Measurements from ENCODE around the gene GAD1.

The GAD1 gene

DNA sequence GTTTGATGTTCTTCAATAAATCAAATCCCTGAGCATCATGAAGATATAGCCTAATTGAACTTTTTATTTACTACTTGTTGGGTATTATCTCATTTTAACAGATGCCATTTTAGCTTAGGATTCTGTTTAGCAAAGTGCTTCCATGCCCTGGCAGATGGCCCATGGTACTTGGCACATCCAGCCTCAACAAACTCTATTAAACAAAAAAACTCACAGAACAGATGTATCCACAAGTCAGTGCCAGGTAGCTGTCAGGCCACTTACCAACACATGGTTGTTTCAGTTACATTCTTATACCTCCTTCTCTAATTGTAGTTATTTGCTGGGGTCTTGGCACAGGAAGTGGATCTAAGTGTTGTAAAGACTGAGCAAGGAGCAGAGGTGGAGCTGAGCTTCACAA, 29.6 kb downstream of the GAD1 start:
- no peak for DNase-seq

DNA sequence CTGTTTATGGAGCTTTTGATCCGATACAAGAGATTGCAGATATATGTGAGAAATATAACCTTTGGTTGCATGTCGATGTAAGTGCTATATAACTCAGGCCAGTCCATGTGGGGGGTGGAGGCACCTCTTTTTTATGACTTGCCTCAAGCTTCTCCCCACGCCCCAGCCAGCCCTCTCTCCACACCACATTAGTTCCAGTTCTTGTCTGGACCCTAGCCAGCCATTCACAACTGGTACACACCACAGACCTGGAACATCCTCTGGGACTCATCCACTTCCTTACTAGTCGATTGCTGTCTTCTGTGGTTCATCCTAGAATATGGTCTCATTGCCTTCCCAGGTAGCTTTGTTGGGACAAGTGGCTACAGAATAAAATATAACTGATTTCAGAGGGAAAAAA, 31.0 kb downstream of the GAD1 start:
- no peak for DNase-seq

DNA sequence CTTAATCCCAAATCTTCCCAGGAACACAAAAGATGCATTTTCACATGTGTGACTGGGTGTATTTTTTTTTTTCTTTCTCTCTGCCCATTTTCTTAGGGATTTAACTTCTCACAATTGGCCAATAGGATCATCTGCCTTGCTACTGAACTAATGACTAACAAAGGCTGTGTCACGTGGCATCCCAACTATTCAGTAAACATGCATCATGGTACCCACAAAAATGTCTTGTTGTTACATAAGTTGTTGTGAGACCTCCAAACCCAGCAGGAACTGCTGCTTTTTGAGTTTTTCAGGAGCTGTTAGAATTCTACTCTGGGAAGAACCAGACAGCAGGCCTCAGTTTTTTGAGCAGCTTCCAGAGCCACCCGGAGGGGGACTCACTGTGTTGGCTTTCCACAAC, 31.9 kb downstream of the GAD1 start:
- DNase-seq: no peak

DNA sequence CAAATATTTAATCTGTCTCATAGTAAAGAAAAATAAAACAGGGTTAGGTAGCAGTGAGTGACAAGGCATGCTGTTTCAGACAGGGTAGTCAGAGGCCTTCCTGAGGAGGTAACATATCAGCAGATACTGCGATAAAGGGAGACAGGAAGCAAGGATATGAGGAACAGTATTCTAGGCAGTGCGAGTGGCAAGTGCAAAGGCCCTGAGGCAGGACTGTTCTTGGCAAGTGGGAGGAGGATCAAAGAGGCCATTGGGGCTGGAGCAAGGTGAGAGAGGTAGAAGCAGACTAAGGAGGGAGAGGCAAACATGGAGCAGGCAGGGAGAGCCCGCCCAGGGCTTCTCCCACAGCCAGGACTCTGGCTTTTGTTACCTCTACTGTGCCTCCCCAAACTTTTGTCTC, 33.6 kb downstream of the GAD1 start:
- no peak for DNase-seq

DNA sequence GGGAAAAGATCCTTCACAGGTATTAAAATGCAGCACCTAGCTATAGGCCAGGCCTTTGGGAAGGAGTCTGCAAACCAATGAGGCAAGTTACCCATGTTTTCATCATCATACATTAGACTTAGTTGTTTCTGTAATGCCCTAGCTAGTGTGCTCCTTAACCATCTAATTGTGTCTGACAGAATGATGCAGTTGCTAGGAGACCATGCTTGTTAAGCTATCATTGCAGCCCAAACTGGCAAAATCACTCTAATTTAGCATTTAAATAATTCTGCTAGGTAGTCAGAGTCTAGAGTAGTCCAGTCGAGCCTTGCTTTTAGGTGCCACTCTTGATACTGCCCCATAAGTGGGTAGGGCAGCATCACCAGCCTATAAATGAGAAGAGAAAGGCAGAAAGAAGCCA, 34.9 kb downstream of the GAD1 start:
- no peak for DNase-seq

DNA sequence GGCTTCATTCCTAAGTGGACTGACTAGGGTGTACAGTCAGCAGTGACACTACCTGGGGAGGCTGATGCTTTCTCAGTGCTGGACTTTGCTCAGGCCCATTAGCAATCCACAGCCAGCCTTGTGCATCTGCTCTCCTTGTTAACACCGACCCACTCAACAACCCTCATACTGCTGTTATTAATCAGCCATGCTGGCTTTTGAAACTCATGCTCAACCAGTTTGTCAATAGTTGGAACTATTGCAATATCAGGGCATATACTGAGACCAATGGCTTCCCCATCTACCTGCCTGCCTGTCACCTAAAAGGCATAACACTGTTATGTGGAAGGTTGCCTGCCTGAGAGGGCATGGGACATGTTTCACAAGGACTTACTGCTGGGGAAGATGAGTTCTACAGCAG, 39.4 kb downstream of the GAD1 start:
- no peak for DNase-seq

DNA sequence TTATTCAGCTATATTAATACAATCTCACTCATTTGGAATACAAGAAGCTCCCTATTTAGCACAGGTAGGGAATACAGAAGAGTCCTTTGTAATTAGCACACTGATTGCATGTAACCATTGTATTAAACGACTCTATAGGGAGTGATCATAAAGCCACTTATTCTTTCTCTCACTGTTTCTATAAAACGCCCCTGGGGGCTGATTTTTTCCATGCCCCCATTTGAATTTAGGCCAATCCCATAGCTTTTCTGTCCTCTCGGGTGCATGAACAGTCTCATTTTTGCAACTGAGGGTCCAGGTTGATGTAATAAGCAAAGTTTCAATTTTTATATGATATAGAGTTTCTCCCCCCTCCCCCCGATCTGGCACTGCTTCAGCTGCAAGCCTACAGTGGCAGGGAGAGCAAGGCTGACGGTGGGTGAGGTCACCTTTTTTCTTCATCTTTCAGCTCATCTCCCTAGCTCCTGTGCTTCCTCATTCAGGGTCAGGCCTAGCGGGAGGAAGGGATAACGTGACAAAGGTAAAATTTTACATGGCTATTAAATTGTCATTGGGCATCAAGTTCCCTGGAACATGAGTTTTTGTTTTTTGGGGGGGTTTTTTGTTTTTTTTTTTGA, 45.7 kb downstream of the GAD1 start:
- no peak for DNase-seq

DNA sequence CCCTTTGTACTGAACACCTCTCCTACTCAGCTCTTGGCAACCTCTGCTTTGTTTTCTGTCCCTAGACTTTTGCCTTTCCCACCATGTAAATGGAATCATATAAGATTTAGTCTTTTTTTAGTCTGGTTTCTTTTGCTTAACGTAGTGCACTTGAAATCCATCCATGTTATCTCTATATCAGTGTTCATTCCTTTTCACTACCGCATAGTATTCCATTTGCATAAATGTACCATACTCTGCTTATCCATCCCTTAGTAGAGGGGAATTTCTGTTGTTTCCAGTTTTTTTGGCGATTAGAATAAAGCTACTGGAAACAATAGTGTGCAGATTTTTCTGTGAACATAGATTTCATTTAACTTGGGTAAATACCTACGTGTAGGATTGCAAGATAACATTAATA, 46.4 kb downstream of the GAD1 start:
- no peak for DNase-seq

DNA sequence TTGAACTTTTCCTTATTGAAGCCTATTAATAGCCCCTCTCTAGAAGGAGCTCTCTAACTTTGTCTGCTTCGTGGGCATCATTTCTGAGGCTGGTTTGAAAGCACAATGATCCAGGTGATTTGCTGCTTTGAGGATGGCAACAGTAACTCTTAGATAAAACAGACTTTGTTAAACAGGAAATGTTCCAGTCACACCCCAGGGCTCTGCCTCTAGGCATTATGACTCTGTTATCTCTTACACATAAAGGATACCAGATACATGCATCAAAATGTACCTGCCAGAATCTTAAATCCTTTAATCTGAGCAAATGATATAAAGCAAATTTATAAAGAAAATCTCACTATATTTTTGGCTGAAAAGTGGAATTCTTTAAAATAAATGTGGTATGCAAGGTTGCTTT, 52.3 kb downstream of the GAD1 start:
- DNase-seq: no peak

DNA sequence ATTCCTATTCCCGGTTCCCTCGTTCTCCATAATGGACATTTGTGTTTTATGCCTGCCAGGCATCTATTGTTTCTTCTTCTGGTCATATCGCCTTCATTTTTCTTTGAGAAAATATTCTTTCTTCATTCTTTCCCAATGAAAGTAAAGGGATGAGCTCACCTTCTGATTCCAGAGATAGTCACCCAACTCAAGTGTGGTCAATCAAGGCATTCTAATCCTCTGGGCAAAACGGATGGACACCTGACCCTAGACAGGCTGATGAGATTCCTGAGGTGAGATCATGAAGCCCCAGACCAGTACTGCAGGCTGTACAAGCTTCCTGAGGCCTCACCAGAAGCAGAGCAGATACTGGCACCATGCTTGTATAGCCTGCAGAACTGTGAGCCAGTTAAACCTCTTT, 52.8 kb downstream of the GAD1 start:
- DNase-seq: no peak

DNA sequence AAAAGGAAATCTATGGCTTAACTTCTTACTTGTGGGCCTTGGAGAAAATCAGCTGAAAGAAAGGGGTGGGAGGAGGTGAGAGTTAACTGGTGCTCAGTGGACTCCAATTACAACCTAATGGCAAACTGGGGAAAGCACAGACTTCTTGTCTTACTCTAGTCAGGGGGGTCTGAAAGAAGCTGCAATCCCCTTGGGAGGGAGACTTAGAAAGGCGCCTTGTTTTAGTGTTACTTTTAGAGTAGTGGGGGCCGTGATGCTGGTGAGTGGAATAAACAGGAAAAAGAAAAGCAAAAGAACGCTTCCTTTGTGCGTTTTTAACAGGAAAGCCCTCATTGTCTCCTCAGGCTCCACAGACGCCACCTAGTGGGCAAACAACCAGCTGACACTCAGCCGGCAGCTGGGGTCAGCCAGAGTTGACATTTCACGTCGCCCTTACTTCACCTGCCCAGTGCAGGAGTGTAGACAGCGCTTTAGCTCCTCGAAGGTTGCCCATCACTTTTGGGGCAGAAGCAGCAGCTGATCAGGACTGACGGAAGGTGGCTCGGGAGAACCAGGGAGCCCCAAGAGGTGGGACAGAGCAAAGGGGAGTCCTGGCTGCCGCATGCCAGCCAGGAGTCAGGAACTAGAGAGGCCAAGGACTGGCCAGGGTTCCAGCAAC, 56.5 kb downstream of the GAD1 start:
- peak; percentile 81 for DNase-seq

DNA sequence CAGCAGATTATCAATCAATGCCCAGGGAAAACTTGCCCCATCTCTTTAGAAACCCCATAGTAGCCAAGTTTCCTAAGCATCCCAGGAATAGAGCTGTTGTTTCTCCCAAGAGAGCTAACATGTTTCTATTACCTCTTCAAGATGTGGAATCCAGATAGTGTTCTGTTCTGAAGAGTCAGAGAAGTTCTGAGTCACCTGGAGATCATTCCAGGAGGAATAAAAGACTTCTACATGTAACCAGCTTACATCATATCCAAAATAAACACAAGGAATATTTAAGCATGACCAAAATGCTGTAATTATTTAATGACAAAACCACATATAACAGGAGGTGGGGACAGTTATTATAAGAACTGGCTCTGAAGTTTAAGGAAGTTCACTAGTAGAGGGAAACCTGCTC, 61.4 kb downstream of the GAD1 start:
- DNase-seq: no peak

DNA sequence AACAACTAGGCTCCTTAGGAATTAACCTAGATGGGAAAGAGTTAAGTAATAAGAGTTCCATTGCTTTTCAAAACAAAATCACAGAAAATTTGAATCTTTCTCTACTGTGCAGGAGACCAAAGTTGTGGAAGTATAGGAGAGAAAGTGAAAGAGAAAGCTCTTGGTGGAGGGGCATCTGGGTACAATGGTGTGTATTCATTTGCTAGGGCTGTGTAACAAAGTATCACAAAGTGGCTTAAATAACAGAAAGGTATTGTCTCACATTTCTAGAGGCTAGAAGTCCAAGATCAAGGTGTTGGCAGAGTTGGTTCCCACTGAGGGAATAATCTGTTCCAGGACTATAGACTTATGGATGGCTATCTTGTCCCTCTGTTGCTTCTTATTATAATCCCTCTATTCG, 61.8 kb downstream of the GAD1 start:
- no peak for DNase-seq

DNA sequence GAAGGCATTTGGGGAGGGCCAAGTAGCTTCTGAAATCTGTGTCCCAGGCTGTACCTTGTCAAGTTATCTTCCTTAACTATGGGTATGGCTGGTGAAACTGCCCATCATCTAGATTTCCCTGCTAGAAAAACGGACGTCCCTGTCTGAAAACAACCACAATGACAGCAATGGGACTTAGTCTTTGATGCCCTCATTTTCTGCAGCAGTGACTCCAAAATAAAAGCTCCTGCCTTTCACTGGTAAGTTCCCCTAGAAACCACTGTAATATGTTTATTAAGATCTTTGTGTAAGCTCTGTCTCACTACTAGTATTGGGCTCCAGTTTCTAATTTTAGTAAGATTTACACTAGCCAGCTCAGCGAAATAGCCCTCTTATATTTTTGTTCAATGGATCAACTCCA, 65.2 kb downstream of the GAD1 start:
- no peak for DNase-seq

DNA sequence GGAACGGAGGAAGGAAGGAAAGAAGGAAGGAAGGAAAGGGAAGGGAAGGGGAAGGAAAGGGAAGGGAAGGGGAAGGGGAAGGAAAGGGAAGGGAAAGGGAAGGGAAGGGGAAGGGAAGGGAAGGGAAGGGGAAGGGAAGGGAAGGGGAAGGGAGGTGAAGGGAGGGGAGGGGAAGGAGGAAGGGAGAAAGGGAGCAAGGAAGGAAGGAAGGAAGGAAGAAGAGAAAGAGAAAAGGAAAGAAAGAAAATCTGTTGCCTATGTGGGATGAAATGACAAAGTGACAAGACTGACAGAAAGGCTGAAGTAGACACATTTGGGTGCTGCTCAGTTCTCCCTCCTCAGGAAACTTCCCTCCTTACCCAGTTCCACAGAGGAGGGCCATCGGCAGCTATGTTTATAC, 66.1 kb downstream of the GAD1 start:
- no peak for DNase-seq

DNA sequence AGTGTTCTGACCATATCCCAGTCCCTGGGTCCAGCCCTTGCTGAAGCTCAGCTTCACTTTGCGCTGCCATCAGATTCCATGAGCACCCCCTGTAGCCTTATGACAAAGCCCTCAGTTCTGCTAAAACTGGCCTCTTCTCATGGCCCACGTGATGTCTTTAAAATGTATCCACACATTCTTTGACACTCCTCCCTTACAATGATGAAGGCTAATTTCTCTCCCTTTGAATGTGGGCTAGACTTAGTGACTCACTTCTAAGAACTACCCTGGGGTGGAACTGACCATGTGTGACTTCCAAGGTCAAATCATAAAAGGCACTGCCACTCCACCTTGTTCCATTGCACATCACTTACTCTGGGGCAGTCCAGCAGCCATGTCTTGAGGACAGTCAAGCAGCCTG, 67.0 kb downstream of the GAD1 start:
- DNase-seq: no peak

DNA sequence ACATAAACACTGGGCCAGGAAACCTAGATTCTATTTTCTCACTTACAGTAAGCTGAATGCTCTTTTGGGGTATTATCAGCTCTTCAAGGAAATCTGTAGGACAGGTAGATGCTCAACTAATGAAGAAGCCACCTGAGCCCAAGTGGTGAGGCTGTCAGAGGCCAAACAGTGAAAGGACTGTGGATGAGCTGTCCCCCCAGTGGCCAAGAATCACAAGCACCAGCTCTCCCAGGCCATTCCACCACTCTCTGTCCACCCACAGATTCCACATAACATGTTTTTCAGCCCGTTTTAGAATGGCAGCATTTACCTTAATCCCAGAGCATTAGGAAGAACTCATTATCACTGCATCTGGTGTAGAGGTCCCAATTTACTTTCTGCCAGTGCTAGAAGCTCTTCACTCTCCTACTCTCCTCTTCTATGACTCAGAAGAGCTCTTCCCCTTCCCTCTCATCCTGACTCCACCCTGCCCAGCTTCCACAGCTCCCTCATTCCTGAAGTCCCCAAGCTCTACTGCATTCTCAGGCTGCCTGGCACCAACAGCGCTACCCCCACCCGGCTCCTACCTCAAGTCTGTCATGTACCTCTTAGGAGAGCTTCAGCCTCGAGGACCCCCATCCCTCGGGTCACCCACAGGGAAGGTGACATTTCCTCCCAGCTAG, 68.6 kb downstream of the GAD1 start:
- DNase-seq: no peak

DNA sequence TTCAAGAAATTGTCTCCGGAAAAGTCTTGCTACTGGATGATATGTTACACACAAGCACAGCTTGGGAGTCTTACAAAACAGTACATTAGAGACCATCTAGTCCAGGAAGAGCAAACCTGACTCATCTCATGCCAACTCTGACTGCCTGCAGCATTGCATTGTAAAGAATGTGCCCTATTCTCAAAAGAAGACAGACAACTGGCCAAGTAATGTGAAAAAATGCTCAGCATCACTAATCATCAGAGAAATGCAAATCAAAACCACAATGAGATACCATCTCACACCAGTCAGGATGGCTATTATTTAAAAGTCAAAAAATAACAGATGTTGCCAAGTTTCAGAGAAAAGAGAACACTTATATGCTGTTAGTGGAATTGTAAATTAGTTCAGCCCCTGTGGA, 69.7 kb downstream of the GAD1 start:
- no peak for DNase-seq

DNA sequence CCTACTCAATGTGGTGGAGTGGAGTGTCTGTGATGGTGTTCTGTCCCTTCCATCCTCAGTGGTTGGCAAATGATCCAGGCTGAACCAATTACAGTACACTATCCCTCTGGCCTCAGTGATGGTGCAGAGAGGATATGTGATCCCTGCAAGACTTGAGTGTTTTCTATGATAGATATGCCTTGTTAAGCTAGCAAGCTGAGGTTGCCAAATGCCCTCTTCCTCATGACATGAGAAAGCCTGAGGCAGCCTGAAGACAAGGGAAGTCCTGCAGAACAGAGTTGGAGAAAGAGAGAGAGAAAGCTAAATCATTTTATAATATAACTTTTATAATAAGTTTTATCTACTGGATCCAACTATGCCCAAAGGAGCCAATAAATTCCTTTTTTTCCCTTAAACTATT, 70.8 kb downstream of the GAD1 start:
- no peak for DNase-seq

DNA sequence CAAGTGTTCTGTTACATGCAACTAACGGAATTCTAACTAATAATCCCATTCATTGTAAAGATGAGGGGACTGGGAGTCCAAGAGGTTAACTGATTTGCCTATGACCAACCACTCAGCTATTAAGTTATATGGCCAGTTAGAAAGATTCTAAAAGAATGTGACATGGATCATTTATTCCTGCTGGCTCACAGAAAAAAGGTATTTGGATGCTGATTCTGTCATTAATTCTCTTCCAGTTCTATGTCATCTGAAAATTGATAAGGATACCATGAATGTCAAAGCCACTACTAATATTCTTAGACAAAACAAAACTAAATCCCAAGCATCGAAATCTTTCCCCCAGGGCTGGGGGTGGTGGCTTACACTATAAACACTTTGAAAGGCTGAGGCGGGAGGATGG, 71.2 kb downstream of the GAD1 start:
- no peak for DNase-seq

DNA sequence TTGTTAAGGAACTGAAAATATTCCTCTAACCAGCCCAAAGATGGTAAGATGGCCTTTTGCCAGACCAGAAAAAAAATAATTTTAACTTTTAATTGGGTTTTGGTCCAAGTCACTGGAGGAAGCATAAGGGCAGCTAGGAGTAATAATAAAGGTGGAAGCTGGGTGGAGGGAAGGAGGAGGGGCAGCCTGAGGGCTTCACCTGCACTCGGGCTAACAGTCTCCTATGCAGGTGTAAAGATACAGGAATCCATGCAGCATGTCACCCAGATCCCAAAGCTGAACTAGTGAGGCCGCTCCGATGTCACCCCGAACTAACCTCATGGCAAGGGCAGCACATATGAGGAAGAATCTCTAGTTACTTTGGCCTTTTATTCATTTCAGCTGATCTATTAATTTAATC, 75.2 kb downstream of the GAD1 start:
- no peak for DNase-seq

DNA sequence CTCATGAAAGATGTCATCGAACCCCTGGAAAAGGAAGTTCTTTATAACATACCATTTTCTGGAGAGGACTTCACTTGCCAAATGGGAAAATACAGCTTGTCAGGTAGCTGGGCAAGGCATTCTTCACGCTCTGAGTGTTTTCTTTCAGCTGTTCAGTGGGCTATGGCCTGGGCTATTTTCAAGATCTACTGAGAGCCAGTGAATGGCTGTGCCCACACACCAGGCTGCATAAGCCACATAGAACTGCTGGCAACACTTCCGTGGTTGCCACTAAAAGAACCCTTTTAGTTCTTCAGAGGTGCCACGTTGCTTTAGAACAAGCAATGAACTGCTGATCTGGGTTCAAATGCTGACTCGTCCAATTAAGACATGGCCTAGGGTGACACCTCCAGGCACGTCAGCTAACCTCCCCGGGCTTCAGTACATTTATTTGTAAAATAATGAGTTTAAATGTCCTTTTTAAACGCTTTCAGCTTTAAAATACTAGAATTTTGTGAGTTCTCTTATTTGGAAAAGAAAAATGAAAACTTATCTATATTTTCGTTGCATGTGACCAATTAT, 75.8 kb downstream of the GAD1 start:
- no peak for DNase-seq

DNA sequence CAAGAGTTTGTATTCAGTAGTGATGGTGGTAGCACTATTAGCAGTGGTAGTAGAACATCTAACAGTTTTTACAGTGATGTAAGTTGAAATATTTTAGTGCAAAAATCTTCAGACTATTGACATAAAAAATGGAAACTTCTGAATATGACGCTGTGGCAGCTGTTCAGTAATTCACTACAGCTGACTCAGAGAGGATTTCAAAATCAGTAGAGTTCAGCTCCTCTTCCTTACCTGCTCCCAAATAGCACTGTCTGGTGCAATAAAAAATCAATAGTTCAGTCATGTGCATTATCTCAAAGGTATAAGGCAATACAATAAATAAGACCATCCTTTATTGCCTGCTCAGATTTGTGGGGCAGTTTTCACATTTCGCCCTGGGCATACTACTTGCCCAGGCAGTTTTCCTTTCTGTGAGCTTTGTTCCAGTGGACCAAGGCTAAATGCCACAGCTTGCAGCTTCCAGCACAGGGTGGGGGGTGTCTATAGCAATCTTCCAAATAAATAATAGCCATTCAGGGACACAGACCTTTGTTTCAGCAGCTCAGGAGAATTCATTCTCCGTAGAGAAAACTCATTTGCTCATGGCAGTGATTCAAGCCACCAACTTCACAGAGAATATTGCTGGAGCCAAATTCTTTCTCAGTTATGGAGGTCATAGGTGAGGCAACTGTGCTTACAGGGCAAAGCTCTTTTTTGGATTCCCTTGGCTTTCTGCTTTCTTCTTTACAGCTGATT, 78.5 kb downstream of the GAD1 start:
- DNase-seq: no peak

DNA sequence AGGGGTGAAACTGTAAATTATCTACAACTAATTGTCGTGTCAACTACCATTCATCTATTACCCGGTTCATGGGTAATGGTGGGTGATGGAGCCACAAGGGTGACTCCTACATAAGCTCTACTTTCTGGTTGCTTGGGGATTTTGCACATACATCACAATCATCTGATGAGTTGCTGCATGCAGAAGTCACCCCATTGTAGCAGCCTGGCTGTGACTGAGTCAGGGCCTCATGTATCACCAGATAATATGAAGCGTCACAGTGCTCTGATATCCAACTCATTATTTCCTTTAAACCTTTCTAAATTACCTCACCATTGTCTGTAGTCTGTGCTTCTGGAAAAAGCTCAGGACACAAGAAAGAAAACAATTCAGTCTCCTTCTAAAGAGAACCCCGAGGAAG, 79.9 kb downstream of the GAD1 start:
- DNase-seq: no peak
